ENCODE measurements around the gene CFTR.

CFTR gene

DNA sequence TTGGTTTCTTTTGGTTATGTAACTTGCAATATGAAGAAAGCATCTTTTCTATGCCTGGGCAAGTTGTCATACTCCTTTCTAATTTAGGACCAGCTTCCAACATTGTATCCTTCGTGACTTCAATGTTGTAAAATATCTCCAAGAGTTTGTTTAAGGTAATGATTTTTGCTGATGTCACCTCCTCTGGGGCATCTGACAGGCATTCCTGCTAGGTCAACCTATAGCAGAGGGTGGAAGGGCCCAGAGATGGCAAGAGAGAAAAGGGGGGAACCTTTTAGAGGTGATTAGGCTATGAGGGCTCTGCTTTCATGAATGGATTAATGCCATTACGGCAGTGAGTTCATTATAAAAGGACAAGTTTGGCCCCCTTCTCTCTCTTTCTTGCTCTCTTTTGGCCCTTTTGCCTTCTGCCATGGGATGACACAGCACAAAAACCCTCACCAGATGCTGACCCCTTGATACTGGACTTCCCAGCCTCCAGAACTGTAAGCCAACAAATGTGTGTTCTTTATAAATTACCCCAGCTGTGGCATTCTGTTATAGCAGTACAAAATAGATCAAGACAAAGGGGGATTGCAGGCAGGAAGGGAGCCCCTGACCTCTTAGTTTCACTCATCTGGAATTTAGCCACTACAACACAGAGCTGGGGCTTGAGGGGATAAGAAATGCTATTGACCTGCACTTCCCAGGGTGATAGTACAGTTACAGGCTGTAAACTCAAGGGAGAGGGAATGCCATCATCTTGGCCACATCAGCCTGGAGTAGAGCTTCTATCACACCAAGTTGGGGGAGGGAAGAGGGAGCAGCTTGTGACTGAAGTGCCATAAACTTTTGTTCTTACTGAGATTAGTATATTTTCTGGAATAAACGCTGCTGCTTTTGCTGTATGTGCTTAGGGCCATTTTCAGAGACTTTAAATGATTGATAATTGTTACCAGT, 195.9 kb downstream of the CFTR start:
- TF ChIP-seq CTCF (IDR thresholded peaks at IDR 0.05; ENCODE audit: extremely low read depth, insufficient read depth, missing control alignments), result no peak
- in situ Hi-C loops (cut with MboI; ENCODE audit: low pct_unique_long_range_greater_than_20kb, low sequenced_read_pairs, unreplicated experiment), result no loop called here
- DNase-seq (ENCODE audit: low spot score), result no peak

- in situ Hi-C loops (cut with MboI; ENCODE audit: low pct_unique_long_range_greater_than_20kb, low sequenced_read_pairs, unreplicated experiment), result no loop called here
- DNase-seq (ENCODE audit: low spot score), result no peak
- TF ChIP-seq CTCF (IDR thresholded peaks at IDR 0.05; ENCODE audit: extremely low read depth, insufficient read depth, missing control alignments), result no peak
Observed at GRCh38 chr7:117679120-117679519, 199.3 kb downstream of the CFTR start.

DNA sequence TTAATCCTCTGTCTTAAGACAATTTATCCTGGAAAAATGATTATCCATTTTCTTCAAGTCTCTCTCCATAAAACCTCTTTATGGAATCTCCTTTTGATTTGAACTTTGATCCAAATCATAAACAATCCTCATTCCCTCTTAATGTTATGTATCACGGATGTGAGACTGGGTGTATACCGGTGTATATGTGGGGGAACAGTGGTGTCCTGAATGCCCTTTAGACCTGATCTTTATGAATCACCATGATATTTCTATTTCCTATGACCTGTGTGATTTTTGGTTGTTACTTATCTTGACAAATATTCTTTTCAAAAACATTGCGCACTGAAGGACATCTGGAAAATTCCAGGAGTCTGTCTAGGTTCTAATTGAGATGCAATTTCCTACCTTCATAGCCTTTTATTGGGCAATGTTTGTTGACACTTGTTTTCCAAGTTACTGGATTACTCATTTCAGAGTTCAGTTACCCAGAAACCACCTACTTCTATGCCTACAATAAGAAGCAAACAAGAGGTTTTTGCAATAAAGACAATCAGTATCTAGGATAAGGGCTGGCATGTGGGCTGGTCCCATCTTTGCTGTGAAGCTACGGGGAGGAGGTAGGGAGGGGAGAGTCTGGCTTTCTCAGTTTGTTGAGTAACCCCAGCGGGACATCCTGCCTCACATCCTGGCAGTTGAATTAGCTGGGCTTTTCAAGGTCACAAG, 203.0 kb downstream of the CFTR start:
- in situ Hi-C loops (cut with MboI; ENCODE audit: low pct_unique_long_range_greater_than_20kb, low sequenced_read_pairs, unreplicated experiment), result no loop called here
- DNase-seq (ENCODE audit: low spot score), result no peak
- TF ChIP-seq CTCF (IDR thresholded peaks at IDR 0.05; ENCODE audit: extremely low read depth, insufficient read depth, missing control alignments), result no peak

GRCh38 chr7:117683430-117684175, 203.8 kb downstream of the CFTR start:
- in situ Hi-C loops (cut with MboI; ENCODE audit: low pct_unique_long_range_greater_than_20kb, low sequenced_read_pairs, unreplicated experiment), result no loop called here
- DNase-seq (ENCODE audit: low spot score), result no peak
- no peak for TF ChIP-seq CTCF (IDR thresholded peaks at IDR 0.05; ENCODE audit: extremely low read depth, insufficient read depth, missing control alignments)

DNA sequence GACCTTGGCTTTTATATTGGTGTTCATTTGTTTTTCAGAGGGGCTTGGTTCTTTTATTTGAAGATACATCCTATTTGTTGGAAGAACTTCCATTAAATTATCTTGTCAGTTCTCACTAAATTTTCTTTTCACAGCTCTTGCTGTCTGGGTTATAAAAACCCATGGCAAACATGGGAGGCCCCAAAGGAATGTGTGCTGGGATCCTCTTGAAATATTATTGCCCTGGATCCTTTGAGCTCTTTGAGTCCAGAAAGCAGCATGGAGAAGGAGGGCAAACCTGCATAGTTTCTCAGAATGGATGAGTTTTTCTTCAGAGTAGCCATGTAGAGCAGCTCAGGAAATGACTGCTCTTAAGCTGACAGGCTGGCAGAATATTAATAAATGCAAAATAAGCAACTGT, 206.0 kb downstream of the CFTR start:
- in situ Hi-C loops (cut with MboI; ENCODE audit: low pct_unique_long_range_greater_than_20kb, low sequenced_read_pairs, unreplicated experiment), result no loop called here

More for the DNA sequence above, 206.0 kb downstream of the CFTR start:
- no peak for TF ChIP-seq CTCF (IDR thresholded peaks at IDR 0.05; ENCODE audit: extremely low read depth, insufficient read depth, missing control alignments)
- DNase-seq (ENCODE audit: low spot score), result no peak
